Ovary (tissue), 9 donors: Measurements from ENCODE around the gene LRRC23. TPM values are rescaled to one million over a fixed set of nuclear protein-coding genes. Genes with fewer than 3 reads are reported as not detected.

Experiments
- DNase-seq, 5 donors: peaks; one replicate each; pipeline ENCODE4 v3.0.0-alpha.2; 2019 to 2020
- H3K27ac ChIP-seq, 2 donors: fragments of 200-600 bp; one replicate each; pipeline versions ENCODE4 v1.5.1 to v1.8.0; 2019 to 2022
- H3K27me3 ChIP-seq: fragments of 200-600 bp; one replicate; pipeline ENCODE4 v1.8.0; 2022
- H3K36me3 ChIP-seq: fragments of 200-600 bp; sonication (generic); one replicate; pipeline ENCODE4 v1.5.1; 2019
- H3K4me1 ChIP-seq: one replicate; pipeline ENCODE4 v1.8.1; 2013; ENCODE audit warnings: mild to moderate bottlenecking, moderate library complexity; ENCODE audit not compliant: insufficient read depth
- H3K4me3 ChIP-seq: fragments of 200-600 bp; sonication (generic); one replicate; pipeline ENCODE4 v1.5.1; 2017
- H3K9me3 ChIP-seq, 2 donors: fragments of 200-600 bp in 1 of 2; sonication (generic) in 1 of 2; one replicate each; pipeline versions ENCODE4 v1.5.1 to v1.8.1; 2013 to 2019; ENCODE audit warnings: mild to moderate bottlenecking in 1 of 2, moderate library complexity in 1 of 2
- CTCF ChIP-seq, 3 donors: fragments of 450-650 bp in 2 of 3; fragments of 200-600 bp in 1 of 3; IDR thresholded peaks; one replicate each; pipeline versions ENCODE4 v1.5.1 to v1.8.0; 2016 to 2022; ENCODE audit warnings: antibody characterized with exemption in 3 of 3, mild to moderate bottlenecking in 1 of 3
- EP300 ChIP-seq: sonication (generic); formaldehyde crosslinking; IDR thresholded peaks from one replicate; pipeline ENCODE4 v1.6.1; 2017; ENCODE audit warnings: antibody characterized with exemption
- POLR2A ChIP-seq: fragments of 450-650 bp; IDR thresholded peaks from one replicate; pipeline ENCODE4 v1.6.1; 2017; ENCODE audit warnings: antibody characterized with exemption, mild to moderate bottlenecking, moderate library complexity
- WGBS, 3 donors: extraction: QIAGEN DNeasy Blood & Tissue Kit in 1 of 3; methylation state at CpG; one replicate each; pipeline versions ENCODE4 v1.1.5 to v1.1.7; 2013 to 2017; 5-methylcytosine and 5-hydroxymethylcytosine counted together
- intact Hi-C, 4 donors: fragments of 100-400 bp; cut with DNase I; formaldehyde crosslinking; loops; one replicate each; pipeline versions ENCODE4 v1.11.0 to v1.15.1; 2022 to 2023
- polyA plus RNA-seq, 2 donors: library from polyadenylated mRNA; stranded (reverse); fragments of 200-250 nt in 1 of 2; fragments of 350-450 nt in 1 of 2; fragmentation: Illumina TruSeq in 1 of 2; extraction: RNeasy Lipid Tissue Mini Kit (QIAGEN cat#74804) in 1 of 2; gene quantifications; one replicate each; pipeline ENCODE4 v1.2.3, GENCODE V29; 2013 to 2014
- total RNA-seq, 7 donors: library from RNA; depleted of rRNA in 2 of 7; stranded (reverse); fragments of >200 nt in 2 of 7; fragmentation: NEBNext Ultra II Directional in 3 of 7; extraction: Animal tissue kit (Norgen Biotek cat#: 25700) in 3 of 7; gene quantifications; one replicate each; pipeline versions ENCODE4 v1.1.0 to v1.2.4, GENCODE V29; 2016 to 2023
- donor health status: DM: no; HTN: no; CAD: no; lungs with moderate emphysema.
- donor health status: DM: no; HTN: no; CAD: no.
- donor health status: Bipolar disorder and iron deficiency.
- donor health status: DM: yes; HTN: yes; CAD: no.
- donor health status: DM: no; HTN: no; CAD: no.
- donor health status: DM: yes; HTN: yes; CAD: no.

Gene LRRC23
- total and polyA plus RNA-seq, 9 donors = 11.2 to 67.6 (median 16.5) TPM

GRCh38 chr12:6955108-6956020 lies 50.7 kb downstream of the LRRC23 start:
- WGBS, 3 donors = 83 to 86% (median 84%) methylated on average over 22 of the region's 22 CpGs
- peak in 1 of 5 donors; percentile 24 for DNase-seq
- Histone ChIP-seq H3K9me3 (no peaks in the 10 kb centered on the region), H3K27me3 (no peaks in the 10 kb centered on the region), H3K36me3 (no peaks in the 10 kb centered on the region), H3K4me3 (no peak overlapping the region), H3K4me1 (no peaks in the 10 kb centered on the region), H3K27ac (no peak overlapping the region)
- TF ChIP-seq POLR2A (no peak), EP300 (no peak), CTCF (IDR thresholded peaks at IDR 0.05) (no peak)
- intact Hi-C loops = no loop called here

- Histone ChIP-seq H3K27ac (no peak overlapping the region), H3K4me3 (no peak overlapping the region), H3K9me3 (no peaks in the 10 kb centered on the region), H3K27me3 (no peaks in the 10 kb centered on the region), H3K36me3 (no peaks in the 10 kb centered on the region), H3K4me1 (peaks cover 3% of the 10 kb centered on the region)
- no peak for TF ChIP-seq CTCF (IDR thresholded peaks at IDR 0.05)
- TF ChIP-seq POLR2A = no peak
- no peak for TF ChIP-seq EP300
- 82% methylated on average over 27 to 28 of the region's 28 CpGs for WGBS, 3 donors
- peak in 1 of 5 donors; percentile 33 for DNase-seq
- intact Hi-C loops = no loop called here
These were observed 51.6 kb downstream of the LRRC23 start for GRCh38 chr12:6956021-6956727.

- no peaks in the 10 kb centered on the region for H3K36me3 ChIP-seq
- no peaks in the 10 kb centered on the region for H3K27me3 ChIP-seq
- intact Hi-C loops = no loop called here
- peaks cover 8% of the 10 kb centered on the region for H3K4me1 ChIP-seq
- no peak overlapping the region for H3K27ac ChIP-seq
- H3K4me3 ChIP-seq = no peak overlapping the region
- WGBS, 3 donors = 78 to 84% (median 82%) methylated on average over 20 of the region's 20 CpGs
- no peaks in the 10 kb centered on the region for H3K9me3 ChIP-seq
- DNase-seq = peak in 1 of 5 donors; percentile 28
- TF ChIP-seq CTCF (IDR thresholded peaks at IDR 0.05) = no peak
- TF ChIP-seq POLR2A = no peak
- TF ChIP-seq EP300 = no peak
These were observed 52.6 kb downstream of the LRRC23 start for GRCh38 chr12:6957151-6957701.

GRCh38 chr12:6957741-6958608 lies 53.4 kb downstream of the LRRC23 start:
- TF ChIP-seq POLR2A (no peak), EP300 (no peak), CTCF (IDR thresholded peaks at IDR 0.05) (no peak)
- no peaks in the 10 kb centered on the region for H3K36me3 ChIP-seq
- no peaks in the 10 kb centered on the region for H3K27me3 ChIP-seq
- H3K9me3 ChIP-seq = no peaks in the 10 kb centered on the region
- H3K4me1 ChIP-seq = peaks cover 8% of the 10 kb centered on the region
- no peak for DNase-seq
- no peak overlapping the region for H3K4me3 ChIP-seq
- H3K27ac ChIP-seq = no peak overlapping the region
- WGBS, 3 donors = 86 to 88% (median 87%) methylated on average over 27 to 28 of the region's 28 CpGs
- intact Hi-C loops = no loop called here
